CD4-positive, alpha-beta T cell (primary cell): ENCODE results near the gene ERICH6. TPM values are rescaled to one million over a fixed set of nuclear protein-coding genes. Genes with fewer than 3 reads are reported as not detected.

ENCODE experiments used
- ATAC-seq: fragments of 200-7000 bp; cut with Tn5 transposase; one replicate; pipeline ENCODE4 v1.10.0; 2022; ENCODE audit warnings: mild to moderate bottlenecking; ENCODE audit not compliant: poor library complexity
- CTCF ChIA-PET: fragments of 350-600 bp; sonication (Branson Sonifier 250); formaldehyde crosslinking; loops from one replicate; lab custom pipeline; 2021; ENCODE audit warnings: antibody characterized with exemption, inconsistent platforms; lab: Charles Lee
- POLR2A ChIA-PET: fragments of 350-600 bp; sonication (Branson Sonifier 250); formaldehyde crosslinking; loops from one replicate; lab custom pipeline; 2021; ENCODE audit warnings: antibody characterized with exemption, inconsistent platforms; lab: Charles Lee
- DNase-seq, 14 experiments: peaks; one replicate each; pipeline ENCODE4 v3.0.0-alpha.2; 2013 to 2020; ENCODE audit warnings: mixed read lengths in 2 of 14
- H3K27ac ChIP-seq, 2 donors: one replicate each; pipeline versions ENCODE4 v1.5.1 to v1.7.0; 2013; ENCODE audit warnings: low read length in 2 of 2, low read depth in 1 of 2, mild to moderate bottlenecking in 1 of 2
- H3K27me3 ChIP-seq, 2 experiments: 1 replicate in 1 of 2; 2 replicates in 1 of 2; pipeline versions ENCODE4 v1.6.1 to v1.7.0; 2013; ENCODE audit warnings: low read length in 2 of 2, control low read depth in 1 of 2, mild to moderate bottlenecking in 1 of 2, moderate library complexity in 1 of 2; ENCODE audit not compliant: insufficient read depth in 2 of 2, control insufficient read depth in 1 of 2
- H3K36me3 ChIP-seq: one replicate; pipeline ENCODE4 v1.6.1; 2013; ENCODE audit warnings: low read length, control low read depth; ENCODE audit not compliant: insufficient read depth
- H3K4me1 ChIP-seq: one replicate; pipeline ENCODE4 v1.6.1; 2013; ENCODE audit warnings: low read length, control low read depth; ENCODE audit not compliant: insufficient read depth
- H3K4me3 ChIP-seq: one replicate; pipeline ENCODE4 v1.5.1; 2013; ENCODE audit warnings: mild to moderate bottlenecking, low read length, moderate library complexity
- H3K9me3 ChIP-seq, 2 experiments: 1 replicate in 1 of 2; 2 replicates in 1 of 2; pipeline versions ENCODE4 v1.6.1 to v1.7.0; 2013; ENCODE audit warnings: low read length in 2 of 2, mild to moderate bottlenecking in 2 of 2, control low read depth in 1 of 2, moderate library complexity in 1 of 2; ENCODE audit not compliant: control insufficient read depth in 1 of 2, insufficient read depth in 1 of 2
- H3K27ac Mint-ChIP-seq: one replicate; pipeline ENCODE4 v1.8.0; 2020; ENCODE audit warnings: mixed read lengths
- H3K27me3 Mint-ChIP-seq: one replicate; pipeline ENCODE4 v1.8.0; 2021; ENCODE audit warnings: mixed read lengths
- H3K36me3 Mint-ChIP-seq: one replicate; pipeline ENCODE4 v1.8.0; 2021; ENCODE audit warnings: low read depth, mixed read lengths
- H3K4me1 Mint-ChIP-seq: one replicate; pipeline ENCODE4 v1.8.0; 2021; ENCODE audit warnings: low read depth, mixed read lengths
- H3K4me3 Mint-ChIP-seq: one replicate; pipeline ENCODE4 v1.8.0; 2020; ENCODE audit warnings: mild to moderate bottlenecking, mixed read lengths
- H3K9me3 Mint-ChIP-seq: one replicate; pipeline ENCODE4 v1.8.0; 2020; ENCODE audit warnings: mixed read lengths
- CTCF ChIP-seq: fragments of 200-600 bp; IDR thresholded peaks from one replicate; pipeline ENCODE4 v1.8.0; 2022; ENCODE audit warnings: antibody characterized with exemption, mild to moderate bottlenecking
- intact Hi-C, 2 experiments: fragments of 100-400 bp; cut with DNase I in 1 of 2; cut with micrococcal nuclease in 1 of 2; formaldehyde crosslinking; loops; one replicate each; pipeline versions ENCODE4 v1.15.1 to v1.9.0; 2023 to 2025; cut with DNase I, micrococcal nuclease
- total RNA-seq, 174 experiments: library from RNA in 2 of 174; stranded (reverse) in 2 of 174; gene quantifications; one replicate each; pipeline ENCODE4 v1.2.3 and lab custom pipeline; 2021 to 2026

Gene ERICH6
- total RNA-seq, 2 experiments from 2014 or later = not detected

GRCh38 chr3:150699068-150699639 is 4.6 kb downstream of the ERICH6 start:
- H3K9me3 ChIP-seq = no peaks in the 10 kb centered on the region
- Mint-ChIP-seq H3K4me3 (no peak overlapping the region), H3K27ac (no peak overlapping the region), H3K27me3 (no peaks in the 10 kb centered on the region), H3K36me3 (peaks cover 7% of the 10 kb centered on the region), H3K4me1 (peaks cover 18% of the 10 kb centered on the region), H3K9me3 (no peaks in the 10 kb centered on the region)
- POLR2A ChIA-PET = no interaction called here
- DNase-seq (peak in 1 of 14 experiments; percentile 27), ATAC-seq (no peak)
- H3K4me1 ChIP-seq = peaks cover 12% of the 10 kb centered on the region
- no peak overlapping the region for H3K4me3 ChIP-seq
- no peak overlapping the region for H3K27ac ChIP-seq
- CTCF ChIA-PET = no interaction called here
- no peaks in the 10 kb centered on the region for H3K36me3 ChIP-seq
- intact Hi-C loops = no loop called here
- TF ChIP-seq CTCF = no peak
- H3K27me3 ChIP-seq = no peaks in the 10 kb centered on the region

GRCh38 chr3:150697646-150698045 is 6.1 kb downstream of the ERICH6 start:
- ATAC-seq (no peak), DNase-seq (no peak)
- no peaks in the 10 kb centered on the region for H3K27me3 Mint-ChIP-seq
- H3K27ac ChIP-seq = no peak overlapping the region
- no peaks in the 10 kb centered on the region for H3K36me3 ChIP-seq
- H3K36me3 Mint-ChIP-seq = no peaks in the 10 kb centered on the region
- H3K9me3 ChIP-seq = no peaks in the 10 kb centered on the region
- intact Hi-C loops = no loop called here
- H3K4me3 ChIP-seq = no peak overlapping the region
- ChIA-PET POLR2A (no interaction called here), CTCF (no interaction called here)
- H3K4me1 ChIP-seq = peaks cover 3% of the 10 kb centered on the region
- TF ChIP-seq CTCF = no peak
- H3K27me3 ChIP-seq = no peaks in the 10 kb centered on the region
- peaks cover 3% of the 10 kb centered on the region for H3K4me1 Mint-ChIP-seq
- no peak overlapping the region for H3K4me3 Mint-ChIP-seq
- no peak overlapping the region for H3K27ac Mint-ChIP-seq
- no peaks in the 10 kb centered on the region for H3K9me3 Mint-ChIP-seq

GRCh38 chr3:150691414-150692040 is 12.2 kb downstream of the ERICH6 start:
- DNase-seq = no peak
- no peak overlapping the region for H3K4me3 Mint-ChIP-seq
- TF ChIP-seq CTCF = no peak
- Histone ChIP-seq H3K4me1 (no peaks in the 10 kb centered on the region), H3K36me3 (no peaks in the 10 kb centered on the region), H3K27ac (no peak overlapping the region), H3K27me3 (no peaks in the 10 kb centered on the region), H3K4me3 (no peak overlapping the region), H3K9me3 (peaks cover 0 to 8% of the 10 kb centered on the region in 2 experiments)
- ChIA-PET CTCF (no interaction called here), POLR2A (no interaction called here)
- intact Hi-C loops = no loop called here
- H3K27ac Mint-ChIP-seq = no peak overlapping the region
- no peaks in the 10 kb centered on the region for H3K9me3 Mint-ChIP-seq
- H3K36me3 Mint-ChIP-seq = no peaks in the 10 kb centered on the region
- H3K27me3 Mint-ChIP-seq = no peaks in the 10 kb centered on the region
- H3K4me1 Mint-ChIP-seq = no peaks in the 10 kb centered on the region
- no peak for ATAC-seq
